SK-N-MC (cell line): ENCODE data around the gene NELFB.

Experiments used
- DNase-seq: peaks from one replicate; pipeline ENCODE4 v3.0.0-alpha.2; 2011; ENCODE audit warnings: low read depth, low spot score
- H3K27ac ChIP-seq: fragments of 200-600 bp; sonication (generic); 2 replicates; pipeline ENCODE4 v1.5.1; 2016; ENCODE audit warnings: mixed run types
- H3K36me3 ChIP-seq: fragments of 200-600 bp; sonication (generic); 2 replicates; pipeline ENCODE4 v1.6.1; 2017; ENCODE audit warnings: antibody characterized with exemption, low read length, mixed read lengths; ENCODE audit not compliant: insufficient read depth
- H3K4me3 ChIP-seq: fragments of 200-600 bp; sonication (generic); 2 replicates; pipeline ENCODE4 v1.5.1; 2016
- H3K9ac ChIP-seq: fragments of 200-600 bp; sonication (generic); 2 replicates; pipeline ENCODE4 v1.8.0; 2017; ENCODE audit warnings: mixed run types, mixed read lengths; ENCODE audit not compliant: insufficient read length
- H3K9me3 ChIP-seq: fragments of 200-600 bp; sonication (generic); 2 replicates; pipeline ENCODE4 v1.6.1; 2017; ENCODE audit warnings: low read depth, mild to moderate bottlenecking, antibody characterized with exemption, low read length, moderate library complexity, mixed read lengths
- EZH2 ChIP-seq: fragments of 200-600 bp; sonication (generic); IDR thresholded peaks from one replicate; pipeline ENCODE4 v1.6.1; 2017; ENCODE audit warnings: antibody characterized with exemption
- FOXP2 ChIP-seq: optimal IDR thresholded peaks from 2 replicates; pipeline ENCODE3; 2011; ENCODE audit warnings: mild to moderate bottlenecking, moderate library complexity; ENCODE audit not compliant: insufficient read depth; ENCODE audit errors: extremely low read length, control extremely low read depth
- POLR2AphosphoS5 ChIP-seq: IDR thresholded peaks from 2 replicates; pipeline ENCODE4 v1.6.1; 2012; ENCODE audit warnings: mild to moderate bottlenecking, low read depth, low read length, borderline replicate concordance

The NELFB gene

DNA sequence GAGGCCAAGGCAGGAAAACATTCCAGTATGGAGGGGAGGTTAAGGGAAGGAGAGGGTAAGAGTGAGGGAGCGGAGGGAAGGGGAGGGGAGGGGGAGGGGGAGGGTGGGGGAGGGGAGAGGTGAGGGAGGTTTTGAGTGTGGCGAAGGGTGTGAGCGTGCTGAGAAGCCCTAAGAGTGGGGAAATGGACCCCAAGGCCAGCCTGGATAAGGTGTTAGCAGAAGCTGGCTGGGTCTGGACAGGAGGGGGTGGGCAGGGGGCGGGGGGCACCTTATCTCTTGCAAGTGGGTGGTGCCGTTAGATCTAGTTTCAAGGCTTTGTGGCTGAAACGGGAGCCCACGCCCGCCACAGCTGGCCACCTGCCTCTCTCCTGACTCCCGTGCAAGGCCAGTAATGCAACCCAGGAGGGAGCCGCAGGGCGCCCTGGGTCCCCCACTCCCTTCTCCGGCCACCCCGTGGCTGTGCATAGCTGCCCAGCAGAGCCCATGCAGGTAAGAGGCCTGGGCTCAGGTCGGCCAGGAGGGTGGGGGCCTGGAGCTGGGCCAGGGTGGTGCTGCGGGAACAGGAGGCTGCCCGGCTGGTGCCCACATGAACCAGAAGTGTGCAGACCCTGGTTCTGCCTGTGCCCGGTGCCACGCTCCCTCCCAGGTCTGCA is 27.1 kb upstream of the NELFB start:
- Histone ChIP-seq H3K27ac (no peak overlapping the region), H3K9me3 (no peaks in the 10 kb centered on the region), H3K9ac (no peak overlapping the region), H3K4me3 (no peak overlapping the region), H3K36me3 (no peaks in the 10 kb centered on the region)
- DNase-seq: no peak
- TF ChIP-seq POLR2AphosphoS5 (no peak), FOXP2 (no peak), EZH2 (no peak)

DNA sequence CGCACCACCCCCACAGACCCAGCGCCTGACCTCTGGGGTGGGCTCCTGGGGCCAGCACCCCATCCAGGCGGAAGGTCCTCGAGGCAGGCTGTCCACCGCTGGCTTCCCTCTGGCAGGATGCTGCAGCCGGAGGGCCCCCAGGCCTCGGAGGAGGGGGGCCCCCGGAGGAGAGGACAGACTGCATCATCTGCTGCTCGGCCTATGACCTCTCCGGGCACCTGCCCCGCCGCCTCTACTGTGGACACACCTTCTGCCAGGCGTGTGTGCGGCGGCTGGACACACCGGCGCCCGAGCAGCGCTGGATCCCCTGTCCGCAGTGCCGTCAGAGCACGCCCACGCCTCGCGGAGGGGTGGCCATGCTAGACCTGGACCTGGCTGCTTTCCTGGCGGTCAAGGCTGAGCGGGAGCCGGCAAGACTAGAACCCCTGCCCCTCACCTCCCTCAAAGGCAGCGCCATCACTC is 26.6 kb upstream of the NELFB start:
- no peak overlapping the region for H3K4me3 ChIP-seq
- TF ChIP-seq POLR2AphosphoS5: no peak
- TF ChIP-seq EZH2: no peak
- TF ChIP-seq FOXP2: no peak
- no peaks in the 10 kb centered on the region for H3K9me3 ChIP-seq
- no peak for DNase-seq
- no peak overlapping the region for H3K27ac ChIP-seq
- no peaks in the 10 kb centered on the region for H3K36me3 ChIP-seq
- no peak overlapping the region for H3K9ac ChIP-seq

DNA sequence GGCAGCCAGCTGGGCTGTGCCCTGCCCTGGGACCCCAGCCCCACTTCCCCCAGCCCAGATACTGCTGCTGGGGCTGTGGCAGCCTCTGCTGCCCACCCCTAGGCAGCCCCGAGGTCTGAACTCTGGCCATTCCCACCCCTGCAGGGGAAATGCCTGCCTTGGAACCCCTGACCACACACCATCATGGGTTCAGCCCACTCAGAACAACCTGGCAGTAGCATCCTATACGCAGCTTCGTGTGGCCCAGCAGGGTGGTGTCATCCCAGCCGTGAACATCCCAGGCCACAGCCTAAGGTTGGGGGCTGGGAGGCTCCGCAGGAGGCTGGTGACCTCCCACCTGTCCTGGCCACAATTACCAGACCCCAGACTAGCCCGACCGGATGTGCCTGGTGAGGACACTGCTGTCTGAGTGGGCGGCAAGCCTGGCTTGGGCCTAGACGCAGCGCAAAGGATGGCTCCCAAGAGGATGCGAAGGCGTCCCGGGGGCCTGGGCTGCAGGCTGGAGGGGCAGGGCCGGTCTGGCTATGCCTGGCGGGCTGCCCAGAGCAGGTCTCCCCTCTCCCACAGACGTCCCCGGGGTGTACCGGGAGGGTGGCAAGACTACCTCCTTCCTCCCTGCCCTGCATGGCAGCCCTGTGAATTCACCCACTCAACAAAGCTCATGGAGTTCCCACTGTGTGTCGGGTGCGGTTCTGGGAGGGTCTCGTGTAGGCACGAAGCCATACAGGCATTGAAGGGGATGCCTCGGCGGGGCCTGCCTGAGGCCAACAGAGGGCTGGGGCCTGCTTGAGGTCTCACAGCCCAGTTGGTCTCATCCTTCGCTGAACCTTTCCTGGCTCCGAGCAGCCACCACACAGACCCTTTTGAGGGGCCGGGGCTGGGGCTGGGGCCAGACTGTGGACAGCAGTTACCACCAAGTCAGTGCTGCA is 25.9 kb upstream of the NELFB start:
- no peaks in the 10 kb centered on the region for H3K9me3 ChIP-seq
- H3K4me3 ChIP-seq: no peak overlapping the region
- DNase-seq: no peak
- no peak overlapping the region for H3K27ac ChIP-seq
- H3K9ac ChIP-seq: no peak overlapping the region
- TF ChIP-seq EZH2 (no peak), FOXP2 (no peak), POLR2AphosphoS5 (no peak)
- H3K36me3 ChIP-seq: no peaks in the 10 kb centered on the region

DNA sequence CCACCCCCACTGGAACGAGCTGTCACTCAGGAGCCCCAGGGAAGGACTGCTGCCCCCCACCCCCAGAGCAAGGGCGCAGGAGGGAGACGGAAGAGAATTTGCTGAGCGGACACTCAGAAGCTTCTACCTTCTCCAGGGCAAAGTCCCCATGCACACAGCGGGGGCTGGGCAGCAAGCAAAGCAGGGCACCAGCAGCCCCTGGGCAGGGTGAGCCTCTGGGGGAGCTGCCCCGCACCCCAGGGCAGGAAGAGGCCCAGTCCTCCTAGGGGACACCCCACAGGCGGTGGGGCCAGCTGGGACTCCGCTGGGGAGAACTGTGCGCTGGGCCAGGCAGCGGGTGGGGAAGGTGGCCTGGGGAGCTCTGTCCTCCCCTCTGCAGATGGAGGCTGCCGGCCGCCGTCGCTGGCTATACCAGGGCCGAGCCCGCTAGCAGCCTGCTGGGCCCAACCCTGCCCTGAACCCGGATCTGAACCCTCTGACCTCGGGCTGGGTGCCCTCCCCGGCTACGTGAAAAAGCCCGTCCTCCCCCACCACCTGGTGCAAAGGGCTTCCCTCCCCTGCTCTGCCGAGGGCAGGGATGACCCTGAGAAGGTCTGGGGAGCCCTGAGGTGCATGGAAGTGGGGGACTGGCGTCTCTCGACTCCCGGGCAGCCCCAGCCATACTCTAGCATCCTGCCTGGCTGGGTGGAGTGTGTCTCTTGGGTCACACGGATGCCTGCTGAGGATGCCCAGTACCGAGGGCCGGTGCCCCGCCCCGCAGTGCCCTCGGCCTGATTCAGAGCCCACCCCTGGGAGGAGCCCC is 25.0 kb upstream of the NELFB start:
- no peak for TF ChIP-seq POLR2AphosphoS5
- no peak for TF ChIP-seq EZH2
- TF ChIP-seq FOXP2: no peak
- Histone ChIP-seq H3K4me3 (no peak overlapping the region), H3K9ac (no peak overlapping the region), H3K9me3 (no peaks in the 10 kb centered on the region), H3K27ac (no peak overlapping the region), H3K36me3 (no peaks in the 10 kb centered on the region)
- no peak for DNase-seq

DNA sequence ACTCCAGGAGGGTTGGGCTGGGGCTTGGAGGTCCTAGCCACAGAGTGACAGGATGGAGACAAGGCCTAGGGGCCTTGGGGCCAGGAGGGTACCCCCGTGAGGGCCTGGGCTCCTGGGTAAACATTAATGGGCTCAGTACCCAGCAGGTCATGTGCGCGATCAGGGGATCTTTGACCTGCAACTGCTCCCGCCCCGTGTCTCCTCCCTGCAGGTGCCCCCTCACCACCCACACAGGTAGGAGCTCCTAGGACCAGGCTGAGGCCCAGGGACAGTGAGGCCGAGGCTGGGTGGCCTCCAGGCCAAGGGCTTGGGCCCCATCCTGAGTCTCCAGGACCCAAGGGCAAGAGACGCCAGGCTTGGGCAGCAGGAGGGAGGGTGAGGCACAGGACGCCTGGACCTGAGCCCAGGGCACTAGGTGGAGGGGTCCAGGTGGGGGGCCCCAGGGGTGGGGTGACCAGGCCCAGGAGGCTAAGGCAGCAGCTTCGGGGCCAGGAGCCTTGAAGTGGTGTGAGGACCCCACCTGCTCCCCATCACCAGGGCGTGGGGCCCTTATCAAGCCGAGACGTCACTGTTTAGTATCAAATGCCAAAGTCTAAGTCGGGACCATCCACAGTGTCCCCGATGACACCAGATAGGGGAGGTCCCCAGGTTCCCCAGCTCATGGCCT is 24.3 kb upstream of the NELFB start, which contains the start of gene SLC34A3:
Gene SLC34A3 (plus strand): TSS at position 197 of the 667 bp plus-strand sequence. CDS start 802 bp downstream, outside the sequence.
- no peak within 1 kb of the TSS for H3K4me3 ChIP-seq
- DNase-seq: no peak
- TF ChIP-seq EZH2: no peak
- TF ChIP-seq FOXP2: no peak
- no peak for TF ChIP-seq POLR2AphosphoS5
- H3K36me3 ChIP-seq: no peaks in the 10 kb centered on the region
- no peak within 1 kb of the TSS for H3K27ac ChIP-seq
- H3K9me3 ChIP-seq: no peaks in the 10 kb centered on the region
- H3K9ac ChIP-seq: no peak within 1 kb of the TSS

DNA sequence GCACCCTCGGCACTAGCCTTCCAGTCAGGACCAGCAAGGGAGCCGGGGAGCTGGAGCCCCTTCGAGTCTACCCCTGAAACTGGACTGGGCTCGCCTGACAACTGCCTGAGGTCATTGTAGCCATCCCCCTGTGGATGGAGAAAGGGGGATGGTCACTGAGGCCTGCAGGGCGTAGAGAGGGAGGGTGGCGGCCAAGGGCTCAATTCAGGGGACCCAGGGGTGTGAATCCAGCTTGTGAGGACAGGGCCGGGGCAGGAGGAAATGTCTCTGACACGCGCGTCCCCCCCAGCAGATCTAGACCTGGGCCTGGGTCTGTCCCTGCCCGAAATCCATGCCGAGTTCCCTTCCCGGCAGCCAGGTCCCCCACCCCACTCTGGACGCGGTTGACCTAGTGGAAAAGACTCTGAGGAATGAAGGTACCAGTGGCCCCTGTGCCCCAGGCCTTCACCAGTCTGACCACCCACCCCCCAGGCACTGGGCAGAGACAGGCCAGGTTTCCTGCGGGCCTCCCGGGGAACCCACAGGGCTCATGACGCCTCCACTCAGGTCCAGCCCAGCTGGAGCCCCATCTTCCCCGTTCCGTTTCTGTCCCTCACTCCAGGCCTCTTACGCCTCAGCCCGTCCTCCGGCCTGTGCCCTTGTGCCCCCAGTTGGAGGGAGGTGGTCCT is 23.6 kb upstream of the NELFB start:
- H3K9me3 ChIP-seq: no peaks in the 10 kb centered on the region
- DNase-seq: no peak
- no peak overlapping the region for H3K9ac ChIP-seq
- no peak overlapping the region for H3K4me3 ChIP-seq
- TF ChIP-seq POLR2AphosphoS5: no peak
- TF ChIP-seq EZH2: no peak
- TF ChIP-seq FOXP2: no peak
- H3K36me3 ChIP-seq: no peaks in the 10 kb centered on the region
- H3K27ac ChIP-seq: no peak overlapping the region

DNA sequence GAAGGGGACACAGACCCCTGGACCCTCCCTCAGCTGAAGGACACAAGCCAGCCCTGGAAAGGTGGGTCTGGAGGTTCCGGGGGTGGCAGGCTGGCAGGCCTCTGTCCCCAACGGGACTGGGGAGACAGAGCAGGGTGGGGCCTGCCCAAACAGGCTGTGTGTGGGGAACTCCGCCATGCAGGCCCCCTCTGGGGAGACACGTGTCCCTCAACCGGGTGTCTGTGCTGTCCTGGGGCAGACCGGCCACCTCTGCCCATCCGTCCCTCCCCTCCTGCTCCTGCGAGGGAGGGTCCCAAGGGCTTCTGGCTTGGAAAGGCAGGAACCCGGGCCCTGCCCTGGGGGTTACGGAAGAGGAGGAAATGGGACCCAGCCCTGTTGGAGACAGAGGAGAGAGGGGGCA is 23.0 kb upstream of the NELFB start:
- H3K4me3 ChIP-seq: no peak overlapping the region
- no peak overlapping the region for H3K27ac ChIP-seq
- no peaks in the 10 kb centered on the region for H3K36me3 ChIP-seq
- no peak for TF ChIP-seq EZH2
- no peak for TF ChIP-seq FOXP2
- no peak for TF ChIP-seq POLR2AphosphoS5
- H3K9me3 ChIP-seq: no peaks in the 10 kb centered on the region
- H3K9ac ChIP-seq: no peak overlapping the region
- no peak for DNase-seq
